K562 (cell line): ENCODE measurements around the gene WASL. TPM values are rescaled to one million over a fixed set of nuclear protein-coding genes. Genes with fewer than 3 reads are reported as not detected.

ENCODE experiments used
- ARID1B ChIP-seq: fragments of 450-650 bp; IDR thresholded peaks from 2 replicates; pipeline ENCODE4 v1.6.1; 2016; ENCODE audit warnings: antibody characterized with exemption, mild to moderate bottlenecking, inconsistent platforms
- GMEB1 ChIP-seq: fragments of 250-450 bp; sonication (Bioruptor Pico); IDR thresholded peaks from 2 replicates; pipeline ENCODE4 v1.4.0; 2020; ENCODE audit warnings: mild to moderate bottlenecking
- HIVEP1 ChIP-seq: fragments of 250-450 bp; sonication (Bioruptor Pico); IDR thresholded peaks from 2 replicates; pipeline ENCODE4 v1.4.0; 2020; ENCODE audit warnings: mild to moderate bottlenecking
- ILF3 ChIP-seq: fragments of 450-650 bp; IDR thresholded peaks from 2 replicates; pipeline ENCODE4 v1.6.1; 2018; ENCODE audit warnings: antibody characterized with exemption, mild to moderate bottlenecking, moderate library complexity, borderline replicate concordance
- ILK ChIP-seq: fragments of 450-650 bp; IDR thresholded peaks from 2 replicates; pipeline ENCODE4 v1.6.1; 2016; ENCODE audit warnings: missing genetic modification characterization, low read depth, mild to moderate bottlenecking, missing compliant biosample characterization, moderate library complexity, borderline replicate concordance
- MAFG ChIP-seq: fragments of 450-650 bp; conservative IDR thresholded peaks from 2 replicates; pipeline ENCODE4 v1.6.1; 2016; ENCODE audit warnings: missing genetic modification characterization, missing compliant biosample characterization
- NBN ChIP-seq: fragments of 450-650 bp; IDR thresholded peaks from 2 replicates; pipeline ENCODE4 v1.6.1; 2016; ENCODE audit warnings: low read depth, mild to moderate bottlenecking
- NFYB ChIP-seq: IDR thresholded peaks from 2 replicates; pipeline ENCODE4 v1.6.1; 2011; ENCODE audit warnings: mild to moderate bottlenecking, moderate library complexity; ENCODE audit not compliant: insufficient read length; ENCODE audit errors: extremely low read depth
- NR3C1 ChIP-seq: sonication (generic); formaldehyde crosslinking; IDR thresholded peaks from 2 replicates; pipeline ENCODE4 v1.8.1; 2022; ENCODE audit warnings: missing genetic modification reagents
- PHF8 ChIP-seq: fragments of 200-600 bp; sonication (generic); IDR thresholded peaks from 2 replicates; pipeline ENCODE4 v1.6.1; 2012; ENCODE audit warnings: mixed run types, mild to moderate bottlenecking, inconsistent platforms, low read length, moderate library complexity, borderline replicate concordance
- POLR2AphosphoS5 ChIP-seq: IDR thresholded peaks from 2 replicates; pipeline ENCODE4 v1.6.1; 2011; ENCODE audit warnings: mild to moderate bottlenecking, low read depth, low read length, moderate library complexity; ENCODE audit not compliant: control insufficient read depth, insufficient read depth
- PPARD ChIP-seq: fragments of 250-450 bp; sonication (Bioruptor Pico); IDR thresholded peaks from 2 replicates; pipeline ENCODE4 v1.8.0; 2022; ENCODE audit warnings: inconsistent platforms, mild to moderate bottlenecking, moderate library complexity
- TFAM ChIP-seq: fragments of 250-450 bp; sonication (Bioruptor Pico); conservative IDR thresholded peaks from 2 replicates; pipeline ENCODE4 v1.5.0; 2021; ENCODE audit warnings: mild to moderate bottlenecking, moderate library complexity
- ZFP36 ChIP-seq: fragments of 150-350 bp; IDR thresholded peaks from 2 replicates; pipeline ENCODE4 v1.6.1; 2018; ENCODE audit warnings: low read length, low read depth; ENCODE audit not compliant: partially characterized antibody
- ZNF407 ChIP-seq: fragments of 450-650 bp; IDR thresholded peaks from 2 replicates; pipeline ENCODE4 v1.6.1; 2016; ENCODE audit warnings: low read depth
- polyA plus RNA-seq, 8 experiments: library from polyadenylated mRNA; depleted of rRNA in 4 of 8; stranded (reverse) in 5 of 8; unstranded in 3 of 8; fragments of >200 nt; fragmentation: Nextera tagmentation in 2 of 8; fragmentation: Illumina TruSeq in 1 of 8; extraction: Ambion mirVana in 2 of 8; extraction: Trizol in 1 of 8; gene quantifications; 2 replicates each; pipeline versions ENCODE4 v1.2.1 to v1.2.3, GENCODE V29; 2011 to 2014; ENCODE audit warnings: inconsistent platforms in 1 of 8, missing spikeins in 1 of 8
- total RNA-seq, 7 experiments: library from RNA; depleted of rRNA in 6 of 7; stranded (reverse); fragments of >200 nt in 6 of 7; fragmentation: Illumina TruSeq in 2 of 7; extraction: Trizol in 2 of 7; gene quantifications; 2 replicates each; pipeline versions ENCODE4 v1.2.1 to v1.2.3, GENCODE V29; 2011 to 2021; ENCODE audit warnings: low replicate concordance in 1 of 7
- TF ChIP-seq, protein P1 (sequence below): fragments of 450-650 bp; IDR thresholded peaks from 2 replicates; pipeline ENCODE4 v1.6.1; 2016; ENCODE audit warnings: missing biosample characterization, missing genetic modification characterization

The WASL gene
- total and polyA plus RNA-seq, 9 of the 15 experiments (the other 6 are each of a cell fraction or from before 2014, with no cell fraction given): 3.2 to 13.9 (median 8.3) TPM

GRCh38 chr7:123643495-123644441, 105.0 kb downstream of the WASL start (continued):
- TF ChIP-seq GMEB1 (no peak), ZFP36 (no peak), ILF3 (no peak), ILK (tag) (no peak), PPARD (CRISPR knock-in tag) (no peak), ARID1B (peak; percentile 67; the same call in 1 of the 2 replicates), POLR2AphosphoS5 (no peak), ZNF407 (no peak), PHF8 (no peak), NR3C1 (CRISPR knock-in tag) (no peak), MAFG (tag) (no peak), NFYB (no peak), NBN (no peak), TFAM (CRISPR knock-in tag) (no peak), HIVEP1 (no peak)
- TF ChIP-seq, protein P1, sequence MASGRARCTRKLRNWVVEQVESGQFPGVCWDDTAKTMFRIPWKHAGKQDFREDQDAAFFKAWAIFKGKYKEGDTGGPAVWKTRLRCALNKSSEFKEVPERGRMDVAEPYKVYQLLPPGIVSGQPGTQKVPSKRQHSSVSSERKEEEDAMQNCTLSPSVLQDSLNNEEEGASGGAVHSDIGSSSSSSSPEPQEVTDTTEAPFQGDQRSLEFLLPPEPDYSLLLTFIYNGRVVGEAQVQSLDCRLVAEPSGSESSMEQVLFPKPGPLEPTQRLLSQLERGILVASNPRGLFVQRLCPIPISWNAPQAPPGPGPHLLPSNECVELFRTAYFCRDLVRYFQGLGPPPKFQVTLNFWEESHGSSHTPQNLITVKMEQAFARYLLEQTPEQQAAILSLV (tag): no peak
